Astrocyte of the spinal cord (primary cell): ENCODE measurements around the gene RASGRF2.

Experiments used
- DNase-seq: peaks from one replicate; pipeline ENCODE4 v3.0.0; 2011; ENCODE audit warnings: low read depth, low spot score
- H3K4me3 ChIP-seq: 2 replicates; pipeline ENCODE4 v1.5.1; 2011; ENCODE audit warnings: low read depth, mild to moderate bottlenecking, low read length, moderate library complexity
- in situ Hi-C: cut with HindIII; loops from 2 replicates; pipeline ENCODE4 v1.10.0; 2017; ENCODE audit warnings: low sequenced_read_pairs
- TF ChIP-seq, protein P1 (sequence below): IDR thresholded peaks from 2 replicates; pipeline ENCODE4 v1.5.1; 2012; ENCODE audit warnings: low read depth, mild to moderate bottlenecking, low read length, inconsistent platforms

RASGRF2 gene

DNA sequence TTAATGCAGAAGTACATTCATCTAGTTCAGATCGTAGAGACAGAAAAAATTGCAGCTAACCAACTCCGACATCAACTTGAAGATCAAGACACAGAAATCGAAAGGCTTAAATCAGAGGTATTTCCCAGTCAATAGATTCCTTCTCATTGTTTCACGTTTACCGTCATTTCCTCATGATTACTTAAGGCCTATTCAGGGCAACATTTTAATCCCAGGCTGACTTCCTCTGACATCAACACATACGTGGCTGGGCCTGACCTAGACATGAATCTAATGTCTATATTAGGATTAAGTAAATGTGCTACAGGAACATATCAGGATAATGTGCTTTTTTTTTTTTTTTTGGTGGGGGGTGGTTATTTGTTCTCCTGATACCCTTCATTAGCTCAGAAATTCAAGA is 107.9 kb downstream of the RASGRF2 start:
- TF ChIP-seq, protein P1, sequence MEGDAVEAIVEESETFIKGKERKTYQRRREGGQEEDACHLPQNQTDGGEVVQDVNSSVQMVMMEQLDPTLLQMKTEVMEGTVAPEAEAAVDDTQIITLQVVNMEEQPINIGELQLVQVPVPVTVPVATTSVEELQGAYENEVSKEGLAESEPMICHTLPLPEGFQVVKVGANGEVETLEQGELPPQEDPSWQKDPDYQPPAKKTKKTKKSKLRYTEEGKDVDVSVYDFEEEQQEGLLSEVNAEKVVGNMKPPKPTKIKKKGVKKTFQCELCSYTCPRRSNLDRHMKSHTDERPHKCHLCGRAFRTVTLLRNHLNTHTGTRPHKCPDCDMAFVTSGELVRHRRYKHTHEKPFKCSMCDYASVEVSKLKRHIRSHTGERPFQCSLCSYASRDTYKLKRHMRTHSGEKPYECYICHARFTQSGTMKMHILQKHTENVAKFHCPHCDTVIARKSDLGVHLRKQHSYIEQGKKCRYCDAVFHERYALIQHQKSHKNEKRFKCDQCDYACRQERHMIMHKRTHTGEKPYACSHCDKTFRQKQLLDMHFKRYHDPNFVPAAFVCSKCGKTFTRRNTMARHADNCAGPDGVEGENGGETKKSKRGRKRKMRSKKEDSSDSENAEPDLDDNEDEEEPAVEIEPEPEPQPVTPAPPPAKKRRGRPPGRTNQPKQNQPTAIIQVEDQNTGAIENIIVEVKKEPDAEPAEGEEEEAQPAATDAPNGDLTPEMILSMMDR, result no peak
- H3K4me3 ChIP-seq, result no peak overlapping the region
- in situ Hi-C loops, result no loop called here
- DNase-seq, result no peak

DNA sequence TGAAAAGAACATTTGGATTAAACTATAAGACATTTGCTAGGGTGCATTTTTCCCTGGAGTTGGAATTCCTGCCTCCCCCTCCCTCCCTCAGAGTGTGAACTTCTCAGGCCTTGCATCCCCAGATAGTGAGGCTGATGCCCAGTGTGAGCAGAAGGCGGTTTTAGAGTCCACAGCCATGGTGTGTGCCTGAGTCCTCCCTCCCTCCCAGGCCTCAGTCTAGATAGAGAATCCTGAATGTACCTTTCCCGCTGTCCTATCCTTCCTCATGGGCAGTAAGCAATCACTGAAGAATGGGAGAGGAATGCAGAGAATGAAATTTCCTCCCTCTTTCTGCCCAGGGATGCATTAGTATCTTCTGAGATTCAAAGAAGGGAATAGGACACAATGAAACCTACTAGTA is 108.5 kb downstream of the RASGRF2 start:
- DNase-seq, result no peak
- TF ChIP-seq, protein P1, result no peak
- H3K4me3 ChIP-seq, result no peak overlapping the region
- in situ Hi-C loops, result no loop called here

DNA sequence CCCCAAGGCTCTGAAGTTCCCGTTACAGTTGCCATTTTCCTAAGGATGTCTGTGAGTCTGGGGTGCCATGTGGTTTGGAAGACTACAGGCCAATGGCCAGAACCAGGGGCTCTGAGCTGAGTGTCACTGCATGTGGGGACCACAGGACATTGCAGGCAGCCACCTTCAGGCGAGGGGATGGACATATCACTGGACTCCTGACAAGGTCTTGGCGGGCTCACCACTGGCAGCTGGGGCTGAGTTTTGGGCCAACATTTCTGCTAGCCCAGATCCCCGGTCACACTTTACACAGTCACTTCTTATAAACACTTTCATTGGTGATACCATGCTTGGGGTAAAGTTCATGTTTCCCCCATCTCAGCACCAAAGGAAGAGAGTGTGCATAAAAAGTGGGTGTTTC is 109.8 kb downstream of the RASGRF2 start:
- in situ Hi-C loops, result no loop called here
- H3K4me3 ChIP-seq, result no peak overlapping the region
- DNase-seq, result no peak
- TF ChIP-seq, protein P1, result no peak

DNA sequence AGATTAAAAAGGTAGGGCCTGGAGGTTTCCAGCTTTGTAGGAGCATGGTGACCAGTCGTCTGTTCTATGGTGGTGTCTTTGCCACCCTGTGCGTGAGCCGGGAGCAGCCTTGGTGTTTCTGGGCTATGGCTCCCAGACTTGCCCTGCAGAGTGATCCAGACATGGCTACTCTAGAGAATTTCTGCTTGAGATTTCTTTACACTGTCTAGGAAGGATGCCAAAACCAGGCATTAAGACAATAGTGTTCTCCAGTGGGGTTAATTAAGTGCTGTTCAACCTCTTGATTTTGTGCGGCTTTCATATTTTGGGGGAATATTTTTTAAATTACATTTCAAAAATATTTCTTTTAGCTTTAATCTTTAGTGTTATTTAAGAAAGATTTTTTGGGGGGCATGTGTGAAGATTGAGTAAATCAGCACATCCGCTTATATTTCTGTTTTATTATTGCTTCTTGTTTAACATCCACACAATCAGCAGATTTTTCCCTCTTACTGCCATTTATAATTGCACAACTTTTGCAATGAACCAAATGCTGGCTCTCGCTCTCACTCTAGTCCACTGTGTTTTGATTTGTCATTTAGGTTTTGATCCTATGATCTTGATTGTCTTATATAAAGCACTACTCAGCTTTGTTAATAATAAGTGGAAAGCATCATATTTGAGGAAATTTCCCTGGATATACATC is 110.5 kb downstream of the RASGRF2 start:
- no peak for DNase-seq
- in situ Hi-C loops, result no loop called here
- H3K4me3 ChIP-seq, result no peak overlapping the region
- TF ChIP-seq, protein P1, result no peak

DNA sequence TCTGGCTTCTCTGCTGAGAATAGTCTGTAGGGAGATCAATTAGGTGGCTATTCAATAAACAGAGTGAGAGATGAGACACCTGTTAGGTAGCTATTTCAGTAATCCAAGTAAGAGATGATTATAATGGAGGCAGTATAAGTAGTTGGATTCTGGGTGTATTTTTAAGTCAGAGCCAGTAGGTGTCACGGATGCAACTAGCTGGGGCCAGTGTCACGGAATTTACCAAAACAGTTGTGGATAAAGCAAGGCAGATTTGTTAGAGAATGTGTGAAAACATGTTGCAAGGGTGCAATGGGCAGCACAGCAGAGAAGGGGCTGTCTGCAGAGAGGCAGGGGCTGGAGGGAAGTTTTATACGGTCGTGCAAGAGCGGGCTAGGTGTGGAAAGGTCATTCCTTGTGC is 114.9 kb downstream of the RASGRF2 start:
- DNase-seq, result no peak
- in situ Hi-C loops, result no loop called here
- no peak overlapping the region for H3K4me3 ChIP-seq
- TF ChIP-seq, protein P1, result no peak

DNA sequence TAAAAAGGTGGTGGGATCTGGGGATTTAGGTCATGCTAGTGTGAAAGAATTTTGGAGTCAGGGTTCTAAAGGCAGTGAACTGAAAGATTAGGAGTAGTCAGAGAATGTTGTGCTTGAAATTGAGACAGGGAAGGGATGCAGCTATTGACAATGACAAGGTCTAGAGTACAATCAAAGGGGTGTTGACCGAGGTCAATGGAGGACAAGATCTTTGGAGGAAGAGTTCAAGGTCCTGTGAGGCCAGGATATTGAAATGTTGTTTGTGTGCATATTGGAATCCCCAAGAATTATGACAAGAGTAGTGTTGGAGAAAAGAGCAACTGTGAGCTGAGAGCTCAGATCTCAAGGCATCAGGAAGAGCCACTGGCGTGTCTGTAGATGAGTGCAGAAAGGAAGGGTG is 116.9 kb downstream of the RASGRF2 start:
- no peak overlapping the region for H3K4me3 ChIP-seq
- DNase-seq, result no peak
- TF ChIP-seq, protein P1, result no peak
- in situ Hi-C loops, result no loop called here
